B cell (primary cell): ENCODE data around the gene AMH.

ENCODE experiments used
- CTCF ChIP-seq: fragments of 200-600 bp; IDR thresholded peaks from one replicate; pipeline ENCODE4 v1.8.0; 2022; ENCODE audit warnings: antibody characterized with exemption, mild to moderate bottlenecking
- EZH2 ChIP-seq: IDR thresholded peaks from 2 replicates; pipeline ENCODE4 v1.6.1; 2012; ENCODE audit warnings: borderline replicate concordance, low read depth, mild to moderate bottlenecking, moderate library complexity, low read length; ENCODE audit not compliant: insufficient read depth, poor library complexity, severe bottlenecking

- TF ChIP-seq CTCF = no peak
- no peak for TF ChIP-seq EZH2
These were observed 19.7 kb downstream of the AMH start for GRCh38 chr19:2268861-2269243.
